GM12874 (cell line): Measurements from ENCODE around the gene ZSCAN30.

Experiments
- TF ChIP-seq, protein P1 (sequence below): IDR thresholded peaks from 2 replicates; pipeline ENCODE4 v1.5.1; 2011; ENCODE audit warnings: low read depth, mild to moderate bottlenecking, control low read depth, low read length, moderate library complexity; ENCODE audit not compliant: insufficient read depth

The ZSCAN30 gene

DNA sequence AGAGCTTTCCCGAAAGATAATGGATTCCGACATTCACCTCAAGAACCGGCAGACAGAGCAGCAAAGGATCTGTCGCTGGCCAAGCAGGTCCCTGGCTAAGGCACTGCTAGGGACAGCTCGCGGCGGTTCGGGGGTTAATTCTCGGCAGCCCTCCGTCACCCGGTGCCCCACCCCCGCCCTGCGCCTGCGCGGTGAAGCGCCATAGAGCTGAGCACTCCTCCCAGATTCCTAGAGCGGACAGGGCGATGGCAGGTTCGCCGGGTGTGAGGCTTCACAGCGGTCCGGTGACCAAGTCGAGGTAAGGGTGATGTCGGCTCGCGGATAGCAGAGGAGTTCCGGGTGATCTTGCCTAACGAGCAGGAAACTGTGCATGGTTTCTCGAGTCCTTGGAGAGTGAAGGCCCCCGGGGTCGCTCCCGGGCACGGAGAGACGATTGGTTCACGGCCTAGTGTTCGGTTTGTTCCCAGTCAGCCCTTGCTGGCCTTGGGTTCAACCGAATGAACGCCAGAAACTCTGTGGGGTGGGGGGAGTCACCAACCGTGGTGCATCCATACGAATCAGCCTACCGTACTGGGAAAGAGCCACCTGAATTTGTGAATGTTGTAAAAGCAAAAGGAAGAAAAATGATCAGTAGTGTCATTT is at the start of gene ZSCAN30:
TSS of gene ZSCAN30 (minus strand) at position 136 of the 642 bp plus-strand sequence. CDS start 25,877 bp downstream, outside the sequence.
- TF ChIP-seq, protein P1, sequence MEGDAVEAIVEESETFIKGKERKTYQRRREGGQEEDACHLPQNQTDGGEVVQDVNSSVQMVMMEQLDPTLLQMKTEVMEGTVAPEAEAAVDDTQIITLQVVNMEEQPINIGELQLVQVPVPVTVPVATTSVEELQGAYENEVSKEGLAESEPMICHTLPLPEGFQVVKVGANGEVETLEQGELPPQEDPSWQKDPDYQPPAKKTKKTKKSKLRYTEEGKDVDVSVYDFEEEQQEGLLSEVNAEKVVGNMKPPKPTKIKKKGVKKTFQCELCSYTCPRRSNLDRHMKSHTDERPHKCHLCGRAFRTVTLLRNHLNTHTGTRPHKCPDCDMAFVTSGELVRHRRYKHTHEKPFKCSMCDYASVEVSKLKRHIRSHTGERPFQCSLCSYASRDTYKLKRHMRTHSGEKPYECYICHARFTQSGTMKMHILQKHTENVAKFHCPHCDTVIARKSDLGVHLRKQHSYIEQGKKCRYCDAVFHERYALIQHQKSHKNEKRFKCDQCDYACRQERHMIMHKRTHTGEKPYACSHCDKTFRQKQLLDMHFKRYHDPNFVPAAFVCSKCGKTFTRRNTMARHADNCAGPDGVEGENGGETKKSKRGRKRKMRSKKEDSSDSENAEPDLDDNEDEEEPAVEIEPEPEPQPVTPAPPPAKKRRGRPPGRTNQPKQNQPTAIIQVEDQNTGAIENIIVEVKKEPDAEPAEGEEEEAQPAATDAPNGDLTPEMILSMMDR: no peak

DNA sequence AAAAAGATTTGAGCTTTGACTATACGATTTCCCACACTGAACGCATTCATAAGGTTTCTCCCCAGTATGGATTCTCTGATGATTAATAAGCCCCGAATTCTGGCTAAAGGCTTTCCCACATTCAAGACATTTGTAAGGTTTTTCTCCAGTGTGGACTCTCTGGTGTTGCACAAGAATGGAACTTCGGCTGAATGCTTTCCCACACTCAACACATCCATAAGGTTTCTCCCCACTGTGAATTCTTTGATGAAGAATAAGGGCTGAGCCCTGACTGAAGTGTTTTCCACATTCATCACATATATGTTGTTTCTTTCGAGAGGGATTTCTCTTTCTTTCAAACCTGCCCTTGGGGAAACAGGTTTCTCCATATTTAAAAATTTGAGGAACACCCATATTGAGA is 47.3 kb upstream of the ZSCAN30 start:
- TF ChIP-seq, protein P1: no peak

DNA sequence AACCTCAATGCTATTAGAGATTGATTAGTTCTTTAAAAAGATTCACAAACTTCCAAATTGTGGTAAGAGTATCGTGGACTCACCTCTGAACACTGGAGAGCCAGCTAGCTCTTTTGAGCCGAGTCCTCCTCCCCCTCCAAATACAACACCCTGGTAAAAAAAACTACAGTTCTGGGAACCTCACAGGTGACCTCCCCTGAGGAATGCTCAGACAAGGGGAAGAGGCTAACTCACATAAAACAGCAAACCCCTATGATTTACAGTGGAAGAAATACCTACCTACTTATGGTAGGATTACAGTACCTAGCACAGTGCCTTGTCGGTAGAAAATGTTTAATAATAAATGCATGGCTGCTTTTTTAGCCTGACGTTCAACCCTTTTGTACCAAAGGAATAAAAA is 45.8 kb upstream of the ZSCAN30 start:
- TF ChIP-seq, protein P1: no peak

DNA sequence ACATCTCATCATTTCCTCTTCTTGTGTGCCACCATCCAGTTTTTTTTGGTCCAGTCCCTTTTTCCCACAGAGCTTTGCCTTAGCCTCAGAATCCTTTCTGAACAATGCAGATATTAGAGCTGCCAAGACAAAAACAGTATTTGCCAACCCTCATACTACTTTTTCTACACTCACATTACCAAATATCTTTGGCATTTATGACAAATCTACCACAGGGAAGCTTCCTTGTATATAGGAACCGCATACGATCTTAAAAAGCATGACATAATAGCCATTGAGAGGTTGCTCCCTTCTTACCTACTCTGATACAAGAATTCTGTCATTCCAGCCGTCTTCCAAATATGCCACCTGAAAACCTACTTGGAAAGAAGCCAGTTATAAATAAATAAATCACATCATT is 44.8 kb upstream of the ZSCAN30 start:
- TF ChIP-seq, protein P1: no peak

DNA sequence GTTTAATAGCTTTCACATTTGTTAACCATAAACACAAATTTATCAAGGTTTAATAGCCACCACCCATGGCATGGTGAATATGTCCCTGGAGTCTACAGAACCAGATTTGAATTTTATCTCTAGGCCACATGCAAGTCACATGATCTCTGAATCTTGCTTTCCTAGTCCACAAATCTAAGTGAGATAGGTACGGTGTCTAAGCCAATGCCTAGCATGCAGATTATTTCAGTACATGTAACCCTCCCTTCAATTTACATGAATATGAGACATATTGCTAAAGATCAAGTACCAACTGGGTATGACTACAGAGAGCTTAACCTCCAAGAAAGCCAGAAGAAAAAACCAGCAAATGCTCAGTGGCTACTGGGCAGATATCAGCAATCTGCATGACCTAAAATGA is 44.2 kb upstream of the ZSCAN30 start:
- TF ChIP-seq, protein P1: no peak

DNA sequence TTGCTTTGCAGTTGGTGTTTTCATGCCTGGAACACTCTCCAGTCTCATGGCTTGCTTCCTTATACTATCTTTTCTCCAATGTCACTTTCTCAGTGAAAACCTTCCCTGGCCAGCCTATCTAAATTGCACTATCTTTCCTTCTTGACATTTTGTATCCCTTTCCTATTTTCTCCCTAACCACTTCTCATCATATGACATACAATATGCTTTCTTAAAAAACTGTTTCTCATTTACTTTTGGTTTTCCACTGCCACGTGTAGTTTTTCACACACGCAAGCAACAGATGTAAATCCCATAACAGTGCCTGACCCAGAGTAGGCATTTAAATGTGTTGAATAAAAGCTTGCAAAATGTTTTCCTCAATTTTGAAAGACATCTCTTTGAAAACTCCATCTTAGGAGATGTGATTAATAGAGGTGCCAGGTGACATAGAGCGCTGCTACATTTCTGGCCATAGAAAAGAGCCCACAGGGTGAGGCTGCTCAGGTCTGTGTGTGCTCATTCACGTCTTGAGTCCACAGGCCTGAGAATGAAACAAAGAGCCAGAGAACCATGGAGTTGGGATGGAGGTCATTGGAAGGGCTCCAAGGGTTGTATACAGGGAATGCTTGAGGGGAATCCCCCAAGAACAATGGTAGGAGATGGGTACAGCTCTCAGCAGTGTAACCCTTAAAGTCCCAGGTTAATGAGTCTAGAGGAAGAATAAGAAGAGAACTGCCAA is 41.5 kb upstream of the ZSCAN30 start:
- TF ChIP-seq, protein P1: no peak

DNA sequence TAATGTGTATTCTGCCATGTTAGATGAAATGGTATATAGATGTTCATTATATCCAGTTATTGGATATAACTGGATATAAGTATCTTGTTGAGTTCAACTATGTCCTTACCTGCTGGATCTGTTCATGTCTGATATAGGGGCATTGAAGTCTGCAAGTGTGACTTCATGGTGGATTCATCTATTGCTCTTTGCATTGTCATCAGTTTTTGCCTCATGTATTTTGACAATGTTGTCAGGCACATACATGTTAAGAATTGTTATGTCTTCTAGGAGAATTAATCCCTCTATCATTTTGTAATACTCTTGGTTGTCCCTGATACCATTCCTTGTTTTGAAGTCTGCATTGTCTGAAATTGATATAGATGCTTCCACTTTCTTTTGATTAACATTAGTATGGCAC is 38.8 kb upstream of the ZSCAN30 start:
- TF ChIP-seq, protein P1: no peak
